Thoracic aorta (tissue), 2 donors: Measurements from ENCODE around the gene MLLT10. TPM values are rescaled to one million over a fixed set of nuclear protein-coding genes. Genes with fewer than 3 reads are reported as not detected.

Experiments
- ATAC-seq: fragments of 150-250 bp; one replicate; pipeline ENCODE4 v1.8.0; 2017; ENCODE audit warnings: low read depth; ENCODE audit not compliant: insufficient number of reproducible peaks, low FRiP score
- DNase-seq: peaks from one replicate; pipeline ENCODE4 v3.0.0-alpha.2; 2020; ENCODE audit warnings: low spot score
- H3K27ac ChIP-seq, 2 donors: fragments of 200-600 bp; sonication (generic); 1 replicate in 1 of 2; 2 replicates in 1 of 2; pipeline ENCODE4 v1.5.1; 2016; ENCODE audit warnings: mild to moderate bottlenecking in 2 of 2, moderate library complexity in 2 of 2
- H3K27me3 ChIP-seq: fragments of 200-600 bp; sonication (generic); replicated peaks from 2 replicates; pipeline ENCODE4 v1.6.0; 2016; ENCODE audit warnings: mild to moderate bottlenecking; ENCODE audit not compliant: insufficient read depth
- H3K36me3 ChIP-seq: fragments of 200-600 bp; sonication (generic); one replicate; pipeline ENCODE4 v1.5.1; 2016
- H3K4me1 ChIP-seq, 2 donors: fragments of 200-600 bp; sonication (generic); 1 replicate in 1 of 2; 2 replicates in 1 of 2; pipeline versions ENCODE4 v1.5.1 to v1.6.0; 2016; ENCODE audit warnings: low read depth in 2 of 2, mild to moderate bottlenecking in 1 of 2; ENCODE audit not compliant: control insufficient read depth in 1 of 2
- H3K4me3 ChIP-seq: fragments of 200-600 bp; sonication (generic); 2 replicates; pipeline ENCODE4 v1.5.1; 2016; ENCODE audit warnings: mild to moderate bottlenecking
- H3K9me3 ChIP-seq: fragments of 200-600 bp; sonication (generic); 2 replicates; pipeline ENCODE4 v1.5.1; 2016
- CTCF ChIP-seq: fragments of 200-600 bp; sonication (generic); IDR thresholded peaks from one replicate; pipeline ENCODE4 v1.5.1; 2019; ENCODE audit warnings: antibody characterized with exemption
- total RNA-seq, 2 donors: library from RNA; depleted of rRNA; stranded (reverse); fragments of >200 nt; gene quantifications; one replicate each; pipeline versions ENCODE4 v1.1.0 to v1.2.3, GENCODE V29; 2016

Gene MLLT10
- total RNA-seq, 2 donors from 2014 or later = 35.1 to 54.7 TPM

GRCh38 chr10:21514818-21515351 lies 19.1 kb upstream of the MLLT10 start:
- H3K36me3 ChIP-seq = no peaks in the 10 kb centered on the region
- TF ChIP-seq CTCF = no peak
- H3K9me3 ChIP-seq = no peaks in the 10 kb centered on the region
- H3K27me3 ChIP-seq = no peaks in the 10 kb centered on the region
- H3K4me1 ChIP-seq = peaks cover 9 to 29% of the 10 kb centered on the region in 2 donors
- ATAC-seq (no peak), DNase-seq (no peak)
- H3K27ac ChIP-seq = no peak overlapping the region
- H3K4me3 ChIP-seq = no peak overlapping the region

GRCh38 chr10:21515361-21516241 lies 18.4 kb upstream of the MLLT10 start:
- no peaks in the 10 kb centered on the region for H3K9me3 ChIP-seq
- peak overlapping the region; percentile 78 for H3K4me3 ChIP-seq
- H3K27me3 ChIP-seq = no peaks in the 10 kb centered on the region
- peaks cover 9 to 30% of the 10 kb centered on the region in 2 donors for H3K4me1 ChIP-seq
- peak overlapping the region in 1 of 2 donors; percentile 22 for H3K27ac ChIP-seq
- H3K36me3 ChIP-seq = no peaks in the 10 kb centered on the region
- no peak for DNase-seq
- no peak for ATAC-seq
- no peak for TF ChIP-seq CTCF

GRCh38 chr10:21516242-21517131 lies 17.5 kb upstream of the MLLT10 start:
- peaks cover 9 to 35% of the 10 kb centered on the region in 2 donors for H3K4me1 ChIP-seq
- H3K27ac ChIP-seq = peak overlapping the region; percentile 22 to 29
- no peak for TF ChIP-seq CTCF
- no peaks in the 10 kb centered on the region for H3K36me3 ChIP-seq
- ATAC-seq = no peak
- no peaks in the 10 kb centered on the region for H3K9me3 ChIP-seq
- no peaks in the 10 kb centered on the region for H3K27me3 ChIP-seq
- H3K4me3 ChIP-seq = peak overlapping the region; percentile 78
- DNase-seq = no peak

GRCh38 chr10:21517134-21518031 lies 16.6 kb upstream of the MLLT10 start:
- TF ChIP-seq CTCF = no peak
- Histone ChIP-seq H3K27ac (peak overlapping the region; percentile 61 to 65), H3K4me3 (peak overlapping the region; percentile 76), H3K36me3 (no peaks in the 10 kb centered on the region), H3K9me3 (no peaks in the 10 kb centered on the region), H3K4me1 (peaks cover 9 to 35% of the 10 kb centered on the region in 2 donors), H3K27me3 (no peaks in the 10 kb centered on the region)
- ATAC-seq (no peak), DNase-seq (no peak)
